HepG2 (cell line): ENCODE data around the gene ZNF3. TPM values are rescaled to one million over a fixed set of nuclear protein-coding genes. Genes with fewer than 3 reads are reported as not detected.

ENCODE experiments used
- EEA1 ChIP-seq: sonication (generic); formaldehyde crosslinking; IDR thresholded peaks from 2 replicates; pipeline ENCODE4 v1.5.1; 2020; ENCODE audit warnings: mild to moderate bottlenecking, missing genetic modification reagents, borderline replicate concordance
- FOXK2 ChIP-seq: fragments of 450-650 bp; IDR thresholded peaks from 2 replicates; pipeline ENCODE4 v1.6.1; 2016
- HES4 ChIP-seq: sonication (generic); formaldehyde crosslinking; IDR thresholded peaks from 2 replicates; pipeline ENCODE4 v1.9.0; 2021; ENCODE audit warnings: mild to moderate bottlenecking, missing genetic modification reagents, borderline replicate concordance
- HOXD1 ChIP-seq: sonication (generic); formaldehyde crosslinking; IDR thresholded peaks from 2 replicates; pipeline ENCODE4 v1.5.0; 2020; ENCODE audit warnings: missing genetic modification reagents
- JARID2 ChIP-seq: sonication (generic); formaldehyde crosslinking; IDR thresholded peaks from 2 replicates; pipeline ENCODE4 v1.8.1; 2023; ENCODE audit warnings: missing genetic modification reagents, inconsistent platforms; ENCODE audit not compliant: insufficient replicate concordance
- JUNB ChIP-seq: sonication (generic); formaldehyde crosslinking; IDR thresholded peaks from 2 replicates; pipeline ENCODE4 v1.8.0; 2022; ENCODE audit warnings: missing genetic modification reagents, mild to moderate bottlenecking, borderline replicate concordance
- KDM5A ChIP-seq: fragments of 200-600 bp; sonication (generic); IDR thresholded peaks from 2 replicates; pipeline ENCODE4 v1.7.0; 2018; ENCODE audit warnings: antibody characterized with exemption, mild to moderate bottlenecking, low read length, borderline replicate concordance
- MAFF ChIP-seq: IDR thresholded peaks from 2 replicates; pipeline ENCODE4 v1.6.1; 2011; ENCODE audit warnings: low read depth, low read length, improper control_type of control experiment
- MEIS1 ChIP-seq: sonication (generic); formaldehyde crosslinking; IDR thresholded peaks from 2 replicates; pipeline ENCODE4 v1.9.0; 2021; ENCODE audit warnings: mild to moderate bottlenecking, missing genetic modification reagents, moderate library complexity, borderline replicate concordance
- RBAK ChIP-seq: sonication (generic); formaldehyde crosslinking; IDR thresholded peaks from 2 replicates; pipeline ENCODE4 v1.5.1; 2020; ENCODE audit warnings: mild to moderate bottlenecking, missing genetic modification reagents
- REPIN1 ChIP-seq: sonication (generic); formaldehyde crosslinking; IDR thresholded peaks from 2 replicates; pipeline ENCODE4 v1.8.0; 2022; ENCODE audit warnings: missing genetic modification reagents, low read depth, mild to moderate bottlenecking, borderline replicate concordance
- SALL2 ChIP-seq: sonication (generic); formaldehyde crosslinking; IDR thresholded peaks from 2 replicates; pipeline ENCODE4 v1.8.1; 2023; ENCODE audit warnings: mild to moderate bottlenecking, missing genetic modification reagents, inconsistent platforms
- SRSF4 ChIP-seq: fragments of 200-400 bp; formaldehyde crosslinking; IDR thresholded peaks from one replicate; pipeline ENCODE4 v1.6.1; 2018; ENCODE audit warnings: mild to moderate bottlenecking, low read depth, low read length, moderate library complexity; ENCODE audit not compliant: poor library complexity, severe bottlenecking
- TEAD3 ChIP-seq: optimal IDR thresholded peaks from 2 replicates; pipeline ENCODE3; 2016; ENCODE audit warnings: borderline replicate concordance
- ZNF143 ChIP-seq: sonication (generic); formaldehyde crosslinking; IDR thresholded peaks from 2 replicates; pipeline ENCODE4 v1.4.0; 2020; ENCODE audit warnings: missing genetic modification reagents
- ZNF317 ChIP-seq: sonication (generic); formaldehyde crosslinking; IDR thresholded peaks from 2 replicates; pipeline ENCODE4 v1.5.0; 2020; ENCODE audit warnings: mild to moderate bottlenecking, missing genetic modification reagents
- ZNF446 ChIP-seq: sonication (generic); formaldehyde crosslinking; IDR thresholded peaks from 2 replicates; pipeline ENCODE4 v1.5.0; 2020; ENCODE audit warnings: mild to moderate bottlenecking, missing genetic modification reagents
- ZNF530 ChIP-seq: sonication (generic); formaldehyde crosslinking; IDR thresholded peaks from 2 replicates; pipeline ENCODE4 v1.5.0; 2020; ENCODE audit warnings: low read depth, mild to moderate bottlenecking, missing genetic modification reagents
- ZNF616 ChIP-seq: sonication (generic); formaldehyde crosslinking; IDR thresholded peaks from 2 replicates; pipeline ENCODE4 v1.5.0; 2020; ENCODE audit warnings: low read depth, mild to moderate bottlenecking, missing genetic modification reagents
- ZNF747 ChIP-seq: sonication (generic); formaldehyde crosslinking; IDR thresholded peaks from 2 replicates; pipeline ENCODE4 v1.8.1; 2023; ENCODE audit warnings: missing genetic modification reagents, mild to moderate bottlenecking, borderline replicate concordance
- ZSCAN21 ChIP-seq: sonication (generic); formaldehyde crosslinking; IDR thresholded peaks from 2 replicates; pipeline ENCODE4 v1.8.0; 2022; ENCODE audit warnings: mild to moderate bottlenecking, missing genetic modification reagents, moderate library complexity, borderline replicate concordance
- polyA plus RNA-seq, 8 experiments: library from polyadenylated mRNA; depleted of rRNA in 3 of 8; stranded (reverse) in 7 of 8; unstranded in 1 of 8; fragments of >200 nt; fragmentation: Illumina TruSeq in 4 of 8; extraction: Trizol in 4 of 8; gene quantifications; 2 replicates each; pipeline versions ENCODE4 v1.2.1 to v1.2.3, GENCODE V29; 2011 to 2016; ENCODE audit warnings: low read depth in 4 of 8, missing spikeins in 1 of 8, mixed read lengths in 1 of 8; ENCODE audit not compliant: insufficient read depth in 1 of 8
- total RNA-seq, 5 experiments: library from RNA; depleted of rRNA; stranded (reverse); fragments of >200 nt; fragmentation: Illumina TruSeq; extraction: Trizol; gene quantifications; 2 replicates each; pipeline ENCODE4 v1.2.3, GENCODE V29; 2016; ENCODE audit warnings: low read depth in 1 of 5
- TF ChIP-seq, protein P1 (sequence below): IDR thresholded peaks from 2 replicates; pipeline ENCODE4 v1.6.1; 2016; ENCODE audit warnings: low read depth
- TF ChIP-seq, protein P2 (sequence below): sonication (generic); formaldehyde crosslinking; IDR thresholded peaks from 2 replicates; pipeline ENCODE4 v1.4.0; 2020; ENCODE audit warnings: missing genetic modification reagents
- TF ChIP-seq, protein P3 (sequence below): sonication (generic); formaldehyde crosslinking; IDR thresholded peaks from 2 replicates; pipeline ENCODE4 v1.4.0; 2020; ENCODE audit warnings: mild to moderate bottlenecking, low read depth, missing genetic modification reagents

Gene ZNF3
- total and polyA plus RNA-seq, 2 of the 13 experiments (the other 11 are each of a cell fraction or from before 2014, with no cell fraction given): 33.7 to 56.9 TPM

DNA sequence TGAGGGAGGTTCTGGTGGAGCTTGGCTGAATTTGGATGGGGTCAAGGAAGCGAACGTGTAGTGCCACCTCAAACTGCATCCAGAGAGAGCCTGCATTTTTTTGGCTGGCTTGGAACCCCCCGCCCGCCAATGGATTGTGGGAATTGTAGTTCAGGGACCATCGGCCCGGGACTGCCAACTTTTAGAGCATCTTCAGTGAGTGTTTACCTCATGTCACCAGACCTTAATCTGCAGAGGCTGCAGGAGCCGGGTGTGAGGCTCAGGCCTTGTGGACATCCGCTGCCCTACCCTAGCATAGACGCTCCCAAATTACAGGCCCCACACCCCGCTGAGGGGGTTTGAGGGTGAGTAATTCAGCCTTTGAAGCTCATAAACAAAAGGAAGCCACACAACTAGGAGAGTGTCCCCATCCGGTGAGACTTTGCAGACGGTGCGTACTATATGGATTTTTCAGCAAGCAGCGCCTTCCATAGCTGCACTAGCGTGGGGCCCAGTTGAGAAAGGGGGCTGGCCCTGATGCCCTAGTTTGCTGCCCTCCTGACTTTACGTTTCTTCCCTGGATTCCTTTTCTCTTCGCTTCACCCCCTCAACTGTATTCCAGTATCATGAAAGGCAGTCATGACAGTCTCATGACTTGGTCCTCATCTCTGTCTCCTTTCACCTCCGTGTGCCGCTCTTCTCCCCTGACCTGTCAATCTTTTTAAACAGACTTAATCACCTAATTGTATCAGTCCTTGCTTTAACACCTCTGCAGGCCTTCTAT, 38.6 kb upstream of the ZNF3 start (continued):
- TF ChIP-seq ZNF530 (CRISPR knock-in tag) (no peak), HOXD1 (CRISPR knock-in tag) (no peak), MAFF (no peak), ZNF143 (CRISPR knock-in tag) (peak; percentile 89), RBAK (no peak), SALL2 (CRISPR knock-in tag) (no peak), FOXK2 (no peak), ZNF446 (no peak), KDM5A (no peak), REPIN1 (CRISPR knock-in tag) (no peak), JUNB (CRISPR knock-in tag) (no peak), TEAD3 (no peak), ZNF747 (no peak), EEA1 (CRISPR knock-in tag) (no peak), ZNF317 (CRISPR knock-in tag) (0 out of 2 replicates have a peak, but pooled peaks have one; percentile 30), SRSF4 (no peak), MEIS1 (CRISPR knock-in tag) (no peak), ZSCAN21 (no peak), JARID2 (CRISPR knock-in tag) (no peak), ZNF616 (CRISPR knock-in tag) (no peak), HES4 (no peak)
- TF ChIP-seq, protein P1, sequence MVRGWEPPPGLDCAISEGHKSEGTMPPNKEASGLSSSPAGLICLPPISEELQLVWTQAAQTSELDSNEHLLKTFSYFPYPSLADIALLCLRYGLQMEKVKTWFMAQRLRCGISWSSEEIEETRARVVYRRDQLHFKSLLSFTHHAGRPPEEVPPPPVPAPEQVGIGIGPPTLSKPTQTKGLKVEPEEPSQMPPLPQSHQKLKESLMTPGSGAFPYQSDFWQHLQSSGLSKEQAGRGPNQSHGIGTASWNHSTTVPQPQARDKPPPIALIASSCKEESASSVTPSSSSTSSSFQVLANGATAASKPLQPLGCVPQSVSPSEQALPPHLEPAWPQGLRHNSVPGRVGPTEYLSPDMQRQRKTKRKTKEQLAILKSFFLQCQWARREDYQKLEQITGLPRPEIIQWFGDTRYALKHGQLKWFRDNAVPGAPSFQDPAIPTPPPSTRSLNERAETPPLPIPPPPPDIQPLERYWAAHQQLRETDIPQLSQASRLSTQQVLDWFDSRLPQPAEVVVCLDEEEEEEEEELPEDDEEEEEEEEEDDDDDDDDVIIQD: no peak
- TF ChIP-seq, protein P2, sequence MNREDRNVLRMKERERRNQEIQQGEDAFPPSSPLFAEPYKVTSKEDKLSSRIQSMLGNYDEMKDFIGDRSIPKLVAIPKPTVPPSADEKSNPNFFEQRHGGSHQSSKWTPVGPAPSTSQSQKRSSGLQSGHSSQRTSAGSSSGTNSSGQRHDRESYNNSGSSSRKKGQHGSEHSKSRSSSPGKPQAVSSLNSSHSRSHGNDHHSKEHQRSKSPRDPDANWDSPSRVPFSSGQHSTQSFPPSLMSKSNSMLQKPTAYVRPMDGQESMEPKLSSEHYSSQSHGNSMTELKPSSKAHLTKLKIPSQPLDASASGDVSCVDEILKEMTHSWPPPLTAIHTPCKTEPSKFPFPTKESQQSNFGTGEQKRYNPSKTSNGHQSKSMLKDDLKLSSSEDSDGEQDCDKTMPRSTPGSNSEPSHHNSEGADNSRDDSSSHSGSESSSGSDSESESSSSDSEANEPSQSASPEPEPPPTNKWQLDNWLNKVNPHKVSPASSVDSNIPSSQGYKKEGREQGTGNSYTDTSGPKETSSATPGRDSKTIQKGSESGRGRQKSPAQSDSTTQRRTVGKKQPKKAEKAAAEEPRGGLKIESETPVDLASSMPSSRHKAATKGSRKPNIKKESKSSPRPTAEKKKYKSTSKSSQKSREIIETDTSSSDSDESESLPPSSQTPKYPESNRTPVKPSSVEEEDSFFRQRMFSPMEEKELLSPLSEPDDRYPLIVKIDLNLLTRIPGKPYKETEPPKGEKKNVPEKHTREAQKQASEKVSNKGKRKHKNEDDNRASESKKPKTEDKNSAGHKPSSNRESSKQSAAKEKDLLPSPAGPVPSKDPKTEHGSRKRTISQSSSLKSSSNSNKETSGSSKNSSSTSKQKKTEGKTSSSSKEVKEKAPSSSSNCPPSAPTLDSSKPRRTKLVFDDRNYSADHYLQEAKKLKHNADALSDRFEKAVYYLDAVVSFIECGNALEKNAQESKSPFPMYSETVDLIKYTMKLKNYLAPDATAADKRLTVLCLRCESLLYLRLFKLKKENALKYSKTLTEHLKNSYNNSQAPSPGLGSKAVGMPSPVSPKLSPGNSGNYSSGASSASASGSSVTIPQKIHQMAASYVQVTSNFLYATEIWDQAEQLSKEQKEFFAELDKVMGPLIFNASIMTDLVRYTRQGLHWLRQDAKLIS (CRISPR knock-in tag): no peak
- TF ChIP-seq, protein P3, sequence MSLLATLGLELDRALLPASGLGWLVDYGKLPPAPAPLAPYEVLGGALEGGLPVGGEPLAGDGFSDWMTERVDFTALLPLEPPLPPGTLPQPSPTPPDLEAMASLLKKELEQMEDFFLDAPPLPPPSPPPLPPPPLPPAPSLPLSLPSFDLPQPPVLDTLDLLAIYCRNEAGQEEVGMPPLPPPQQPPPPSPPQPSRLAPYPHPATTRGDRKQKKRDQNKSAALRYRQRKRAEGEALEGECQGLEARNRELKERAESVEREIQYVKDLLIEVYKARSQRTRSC (CRISPR knock-in tag): no peak
